ENCODE measurements around the gene TAC4.
A peak's percentile ranks its signal among the peaks of the same experiment; 100 is the strongest.

TAC4 gene, protein sequence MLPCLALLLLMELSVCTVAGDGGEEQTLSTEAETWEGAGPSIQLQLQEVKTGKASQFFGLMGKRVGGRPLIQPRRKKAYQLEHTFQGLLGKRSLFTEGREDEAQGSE

DNA sequence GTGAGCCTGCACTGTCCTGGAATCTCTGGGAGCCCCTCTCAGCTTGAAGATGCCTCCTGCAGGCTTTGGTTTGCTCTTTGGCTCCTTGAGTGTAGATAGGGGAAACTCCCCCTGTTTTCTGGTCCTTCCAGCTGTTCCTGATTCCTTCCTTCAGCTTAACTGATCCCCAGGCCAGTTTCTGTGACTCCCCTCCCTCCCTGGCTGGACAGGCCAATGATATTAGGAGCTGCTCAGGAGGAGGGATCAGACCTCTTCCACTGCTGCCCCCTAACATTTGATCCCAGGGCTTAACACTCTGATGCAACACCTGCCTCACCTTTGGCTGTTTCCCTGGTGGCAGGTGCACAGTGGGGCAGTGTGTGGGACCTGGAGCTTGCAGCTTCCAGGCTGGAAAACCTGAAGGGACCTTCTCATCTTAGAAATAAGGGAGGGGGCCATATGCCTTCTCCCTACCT lies at the start of gene TAC4:
Gene TAC4, minus strand, starts transcription at position 51 of the 455 bp plus-strand sequence. CDS start 52 bp downstream, outside the sequence.
- DNase-seq = no peak

DNA sequence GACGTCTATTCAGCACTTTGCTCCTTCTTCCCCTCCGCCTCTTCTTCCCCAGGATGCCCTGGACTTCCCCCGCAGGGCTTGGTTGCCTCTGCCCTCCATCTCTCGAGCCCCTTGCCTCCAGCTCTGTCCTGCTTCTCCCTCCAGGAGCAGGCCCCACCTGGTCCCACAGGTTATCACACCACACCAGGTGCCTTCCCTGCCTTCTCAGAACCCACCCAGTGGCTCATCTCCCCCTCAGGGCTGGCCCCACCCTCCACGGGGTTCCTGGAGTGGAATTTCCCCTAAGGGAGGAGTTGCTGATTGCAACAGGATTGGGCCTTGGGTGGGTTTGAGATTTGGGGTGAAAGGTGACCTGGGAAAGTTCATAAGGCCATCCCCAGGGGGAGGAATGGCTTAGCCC lies 49.0 kb upstream of the TAC4 start:
- no peak for DNase-seq

DNA sequence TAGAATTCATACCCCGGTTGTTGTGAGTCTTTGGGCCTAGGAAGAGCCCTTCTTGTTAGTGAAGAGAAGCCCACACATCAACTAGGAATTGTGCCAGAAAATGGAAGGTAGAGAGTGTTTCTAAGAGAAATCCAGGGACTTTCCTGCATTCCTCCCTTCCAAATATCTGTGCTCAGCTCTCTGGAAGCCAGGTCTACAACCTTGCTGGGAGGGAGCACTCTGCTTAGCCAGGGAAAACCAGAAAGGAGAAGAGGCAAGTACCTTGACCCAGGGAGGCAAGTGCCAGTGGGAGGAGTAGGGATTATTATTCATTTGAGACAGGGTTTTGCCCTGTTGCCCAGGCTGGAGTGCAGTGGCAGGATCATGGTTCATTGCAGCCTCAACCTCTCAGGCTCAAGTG lies 48.4 kb upstream of the TAC4 start:
- DNase-seq = no peak

DNA sequence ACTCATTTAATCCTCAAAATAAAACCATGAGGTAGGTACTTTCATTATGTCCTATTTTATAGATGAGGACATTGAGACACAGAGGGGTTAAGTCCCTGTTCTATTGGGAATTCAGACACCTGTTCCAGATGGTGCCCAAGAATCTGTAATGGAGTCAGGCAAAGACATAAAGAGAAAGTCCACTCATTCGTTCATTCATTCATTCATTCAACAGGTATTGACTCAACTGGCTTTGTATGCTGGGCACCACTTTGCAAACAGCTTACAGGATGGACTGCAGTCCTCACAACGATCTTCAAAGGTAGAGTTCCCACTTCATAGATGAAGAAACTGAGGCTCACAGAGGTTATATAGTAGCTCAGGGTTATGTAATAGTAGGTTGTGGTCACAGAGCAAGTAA lies 47.9 kb upstream of the TAC4 start:
- no peak for DNase-seq

DNA sequence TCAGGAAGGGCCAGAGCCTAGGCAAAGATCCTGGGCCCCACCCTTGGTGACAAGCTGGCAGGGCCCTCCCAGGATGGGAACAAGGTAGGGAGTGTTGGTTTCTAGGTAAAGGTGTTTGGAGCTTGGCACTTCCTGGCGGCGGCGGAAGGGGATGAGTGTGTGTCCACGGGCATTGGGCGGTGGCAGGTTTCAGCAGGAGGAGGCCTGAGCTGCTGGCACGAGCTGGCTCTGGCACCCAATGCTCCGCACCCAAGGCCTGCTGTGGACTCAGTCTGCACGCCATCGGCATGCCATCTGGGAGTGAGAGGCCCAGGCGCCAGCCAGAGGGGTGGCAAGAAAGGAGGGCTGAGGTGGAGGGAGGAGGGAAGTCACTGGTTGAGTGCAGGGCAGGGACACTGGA lies 46.9 kb upstream of the TAC4 start:
- DNase-seq = no peak

DNA sequence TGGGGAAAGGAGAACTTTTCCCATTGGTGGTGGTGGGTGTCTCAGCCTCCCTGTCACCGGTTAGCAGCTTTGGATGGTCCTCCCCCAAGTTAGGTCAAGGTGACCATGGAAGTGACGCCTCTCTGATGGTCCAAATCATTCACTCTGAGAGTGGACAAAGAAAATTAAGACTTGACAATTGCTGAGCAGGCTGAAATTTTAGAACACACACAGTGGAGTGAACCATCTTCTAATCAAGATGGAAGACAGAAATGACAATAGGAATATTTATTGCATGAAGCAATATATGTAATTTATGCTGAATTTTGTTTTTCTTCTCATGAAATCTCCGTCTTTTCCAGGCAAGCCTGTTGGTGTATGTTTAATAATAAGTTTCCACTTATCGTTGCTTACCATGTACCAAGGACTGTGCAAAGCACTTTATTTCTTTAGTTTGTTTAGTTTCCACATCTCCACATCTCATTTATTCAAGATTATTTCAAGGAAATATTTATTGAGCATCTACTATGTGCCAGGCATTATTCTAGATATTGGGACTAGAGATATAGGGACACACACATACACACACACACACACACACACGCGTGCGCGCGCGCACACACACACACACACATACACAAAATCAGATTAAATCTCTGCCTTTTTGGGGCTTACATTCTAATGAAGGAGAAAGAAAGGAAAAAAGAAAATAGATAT lies 44.0 kb upstream of the TAC4 start:
- DNase-seq = no peak

DNA sequence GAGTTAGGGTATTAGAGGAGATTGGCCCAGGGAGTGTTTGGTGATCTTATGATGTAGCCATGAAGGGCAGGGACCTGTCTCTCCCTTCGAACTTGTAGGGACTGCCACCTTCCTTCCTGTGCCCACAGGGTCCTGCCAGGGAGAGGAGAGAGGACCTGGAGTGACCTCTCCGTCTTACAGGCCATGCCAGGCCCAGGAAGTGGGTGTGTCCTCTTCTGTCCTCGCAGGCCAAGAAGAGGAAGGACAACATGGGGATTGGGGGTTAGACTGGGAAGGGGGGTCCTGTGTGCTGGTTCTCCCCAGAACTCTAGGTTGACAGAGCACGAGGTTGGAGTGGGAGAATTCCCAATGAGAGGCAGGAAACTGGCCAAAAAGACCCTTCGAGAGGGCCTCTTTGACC lies 43.4 kb upstream of the TAC4 start:
- no peak for DNase-seq

DNA sequence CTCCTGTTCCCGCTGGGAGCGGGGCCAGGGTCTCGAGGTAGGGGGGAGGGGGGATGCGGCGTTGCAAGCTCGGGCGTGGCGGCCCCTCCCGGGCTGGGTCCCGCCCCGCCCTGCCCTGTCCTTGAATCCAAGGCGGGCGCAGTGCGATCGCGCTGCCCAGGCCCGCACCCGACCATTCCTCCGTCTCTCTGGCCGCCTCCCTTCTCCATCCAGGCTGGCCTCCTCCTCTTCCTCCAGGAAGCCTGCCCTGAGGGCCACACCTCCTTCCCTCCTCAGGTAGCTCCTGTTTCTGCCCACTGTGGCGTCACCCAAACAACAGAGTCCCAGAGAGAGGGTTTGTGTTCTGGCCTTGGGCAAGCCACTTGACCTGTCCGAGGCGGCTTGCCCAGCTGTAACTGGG lies 43.0 kb upstream of the TAC4 start:
- DNase-seq = no peak

DNA sequence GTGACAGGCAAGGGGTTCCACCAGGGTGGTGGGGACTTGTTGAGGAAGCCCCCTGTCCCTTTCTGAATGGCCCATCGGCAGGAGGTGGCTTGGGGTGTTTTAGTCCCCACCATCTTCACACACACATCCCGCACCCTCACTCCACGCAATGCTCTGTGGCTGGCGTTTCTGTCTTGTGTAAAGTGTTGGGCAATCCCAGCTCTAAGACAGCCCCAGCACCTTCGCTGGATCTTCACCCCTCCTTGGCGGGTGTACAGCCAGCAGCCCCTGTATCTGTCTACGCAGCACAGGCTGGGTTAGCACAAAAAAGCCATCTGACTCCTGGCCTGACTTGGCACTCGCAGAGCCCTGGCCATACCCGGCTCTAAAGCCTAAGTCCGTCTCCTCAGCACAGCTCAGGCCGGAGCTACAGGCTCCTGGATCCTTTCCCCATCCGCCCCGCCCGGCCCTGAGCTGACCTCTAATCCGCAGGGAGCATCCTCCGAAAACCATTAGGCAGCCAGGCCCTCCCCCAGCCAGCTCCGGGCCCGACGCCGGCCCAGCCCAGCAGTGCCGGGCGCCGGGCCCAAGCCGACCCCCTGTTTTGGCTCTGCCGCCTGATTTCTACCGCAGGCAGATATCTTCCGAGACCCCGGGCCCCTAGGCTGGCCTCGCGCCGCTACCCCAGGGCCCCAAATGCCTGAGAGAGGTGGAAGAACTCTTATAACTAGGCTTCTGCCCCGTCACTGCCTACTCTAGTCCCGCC lies 42.4 kb upstream of the TAC4 start:
- no peak for DNase-seq

DNA sequence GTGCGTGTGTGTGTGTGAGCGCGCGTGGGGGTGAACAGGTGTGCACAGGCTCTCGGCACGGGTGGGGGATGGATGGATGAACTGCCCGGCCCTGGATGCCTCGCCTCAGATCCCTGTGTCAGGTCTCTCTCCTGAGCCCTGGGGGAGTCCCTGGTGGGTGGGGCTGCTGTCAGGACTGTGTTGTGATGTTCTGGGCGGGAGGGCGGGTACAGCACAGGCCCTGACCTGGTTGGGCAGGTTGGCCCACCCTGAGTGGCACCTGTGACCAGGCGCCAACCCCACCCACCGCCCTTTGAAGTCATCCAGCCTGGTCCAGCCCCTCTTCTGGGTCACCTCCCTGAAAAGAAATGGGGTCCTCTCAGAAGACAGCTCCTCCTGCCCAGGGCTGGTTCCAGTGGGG lies 41.6 kb upstream of the TAC4 start:
- no peak for DNase-seq

DNA sequence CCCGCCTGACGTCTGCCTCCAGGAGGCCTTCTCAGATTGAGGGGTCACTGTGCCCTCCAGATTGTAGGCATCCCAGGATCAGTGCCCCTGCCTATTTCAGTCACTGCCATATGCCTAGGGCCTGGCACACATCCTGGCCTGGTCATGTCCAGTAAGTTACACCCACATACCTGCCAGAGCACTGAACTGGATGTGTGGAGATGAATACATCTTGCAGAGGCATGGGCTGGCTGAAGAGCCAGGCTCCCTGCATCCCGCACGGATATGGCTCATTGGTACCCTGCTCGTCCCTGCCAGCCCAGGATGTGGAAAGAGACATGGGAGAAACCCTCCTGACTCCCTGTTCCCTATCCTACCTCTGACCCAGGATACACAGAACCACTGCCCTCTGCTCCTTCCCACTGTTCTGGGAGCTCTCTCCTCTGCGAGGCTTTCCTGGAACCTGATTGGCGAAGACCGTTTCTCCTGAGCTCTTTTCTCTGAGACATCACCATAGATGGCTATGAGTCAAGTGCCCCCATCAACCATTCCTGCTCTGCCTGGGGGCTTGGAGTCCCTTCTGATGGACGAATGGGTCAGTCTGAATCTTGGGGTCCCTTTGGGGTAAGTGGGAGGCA lies 40.0 kb upstream of the TAC4 start:
- no peak for DNase-seq

DNA sequence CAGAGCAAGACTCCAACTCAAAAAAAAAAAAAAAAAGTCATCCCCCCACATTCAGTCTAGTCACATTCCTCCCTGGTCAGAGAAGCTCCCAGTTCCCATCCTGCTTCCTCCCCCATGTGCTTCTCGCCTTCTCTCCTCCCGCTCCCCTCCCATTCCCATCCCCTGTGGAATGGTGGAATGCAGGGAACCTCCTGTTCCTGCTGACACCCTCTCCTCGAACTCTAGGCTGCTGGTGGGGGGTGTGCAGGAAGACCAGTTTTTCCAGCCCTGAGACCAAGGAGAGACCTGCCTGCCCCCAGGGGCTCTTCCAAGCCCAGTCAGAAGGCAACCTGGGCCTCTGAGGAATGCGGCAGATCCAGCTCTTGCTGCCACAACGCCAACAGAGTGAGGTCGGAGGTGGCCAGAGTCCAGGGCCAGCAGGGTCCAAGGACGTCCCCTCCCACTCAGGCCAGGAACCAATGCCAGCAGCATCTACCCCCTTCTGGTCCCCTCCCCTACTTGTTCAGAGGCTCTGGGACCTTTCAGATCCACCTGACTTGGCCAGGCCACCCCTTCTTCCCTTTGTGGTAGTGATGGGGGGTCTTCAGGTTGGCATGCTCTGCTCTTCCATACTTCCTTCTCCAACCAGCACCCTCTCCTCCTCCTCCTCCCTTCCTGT lies 39.3 kb upstream of the TAC4 start:
- DNase-seq = no peak

DNA sequence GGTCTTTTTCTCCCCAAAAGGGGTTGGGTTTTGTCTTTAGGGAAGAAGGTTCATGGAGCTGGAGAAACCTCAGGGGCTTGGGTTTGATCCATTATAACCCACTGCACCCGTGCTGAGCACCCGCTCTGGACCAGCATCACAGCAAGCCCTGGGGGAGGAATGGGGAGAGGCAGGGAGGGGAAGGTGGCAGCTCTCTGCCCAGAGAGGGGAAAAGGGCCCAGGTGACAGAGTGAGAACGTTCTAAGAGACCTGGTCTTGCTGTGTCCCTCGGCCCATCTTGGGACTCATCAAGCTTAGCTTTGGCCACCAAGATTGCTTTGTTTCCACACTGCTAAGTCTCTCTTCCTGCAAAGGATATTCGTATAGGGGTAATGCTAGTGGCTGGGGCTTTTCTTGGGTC lies 38.2 kb upstream of the TAC4 start:
- no peak for DNase-seq

DNA sequence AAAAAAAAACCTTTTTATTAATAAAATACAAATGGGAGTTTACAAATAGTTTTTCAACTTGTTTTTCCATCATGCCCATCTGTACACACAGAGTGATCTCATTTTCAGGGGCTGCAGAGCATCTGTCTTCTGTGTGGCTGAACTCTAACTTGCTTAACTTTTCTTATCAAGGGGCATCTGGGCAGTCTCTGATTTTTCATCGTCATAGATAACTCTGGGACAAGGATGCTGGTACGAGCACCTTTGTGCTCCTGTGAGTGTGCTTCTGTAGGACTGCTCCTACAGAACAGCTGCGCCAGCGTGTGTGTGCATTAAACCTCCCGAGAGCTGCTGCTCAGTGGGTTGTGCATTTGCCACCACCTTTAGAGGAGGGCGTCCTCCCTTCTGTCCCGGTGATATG lies 34.6 kb upstream of the TAC4 start:
- no peak for DNase-seq

DNA sequence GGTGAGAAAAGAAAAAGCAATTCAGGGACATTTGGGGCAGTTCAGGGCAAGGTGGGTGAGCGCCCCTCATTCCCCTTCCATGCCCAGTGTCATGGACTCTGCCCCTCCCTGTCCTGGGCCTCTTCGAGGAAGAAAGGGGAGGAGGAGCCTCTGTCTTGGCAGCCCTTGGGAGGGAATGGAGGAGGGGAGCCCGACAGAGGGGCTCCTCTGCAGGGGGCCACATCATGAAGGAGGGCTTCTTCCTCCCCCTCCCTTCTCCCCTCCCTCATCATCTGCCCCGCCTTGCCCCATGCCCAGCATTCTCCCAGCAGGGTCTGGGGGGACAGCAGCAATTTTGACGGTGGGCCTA lies 33.2 kb upstream of the TAC4 start:
- no peak for DNase-seq

DNA sequence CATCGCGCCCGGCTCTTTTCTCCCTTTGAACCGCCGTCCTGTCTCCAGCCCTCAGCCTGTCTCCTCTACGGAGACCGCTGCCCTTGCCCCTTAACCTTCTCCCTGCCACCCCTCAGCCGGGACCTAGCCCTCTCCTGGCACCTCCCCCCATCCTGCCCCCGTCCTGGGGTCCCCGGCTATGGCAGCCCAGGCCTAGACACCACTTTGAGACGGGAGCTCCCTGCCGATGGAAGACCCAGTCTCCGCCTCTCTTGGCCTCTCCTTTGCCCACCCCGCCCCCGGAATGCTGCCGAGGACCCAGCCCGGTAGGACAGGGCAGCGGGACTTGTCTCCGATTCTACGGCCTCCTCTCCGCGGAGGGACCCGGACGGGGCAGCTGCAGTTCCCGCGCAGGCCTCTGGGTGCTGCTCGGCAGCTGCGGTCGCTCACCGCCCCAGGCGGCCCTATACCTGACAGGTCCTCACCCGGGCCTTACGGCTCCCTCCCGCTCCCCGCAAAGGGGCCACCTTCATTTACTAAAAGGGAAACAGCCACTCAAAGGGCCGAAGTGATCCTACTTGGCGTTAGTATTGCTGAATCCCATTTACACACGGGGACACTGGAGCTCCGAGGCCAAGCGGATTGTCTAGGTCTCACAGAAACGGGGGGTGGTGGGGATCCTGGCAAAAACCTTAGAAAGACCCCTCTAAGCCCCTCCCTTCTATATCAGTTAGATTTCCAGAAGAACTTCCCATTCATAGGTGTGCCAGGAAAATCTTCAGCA lies 32.6 kb upstream of the TAC4 start:
- peak in 1 of 2 donors; percentile 24 for DNase-seq

DNA sequence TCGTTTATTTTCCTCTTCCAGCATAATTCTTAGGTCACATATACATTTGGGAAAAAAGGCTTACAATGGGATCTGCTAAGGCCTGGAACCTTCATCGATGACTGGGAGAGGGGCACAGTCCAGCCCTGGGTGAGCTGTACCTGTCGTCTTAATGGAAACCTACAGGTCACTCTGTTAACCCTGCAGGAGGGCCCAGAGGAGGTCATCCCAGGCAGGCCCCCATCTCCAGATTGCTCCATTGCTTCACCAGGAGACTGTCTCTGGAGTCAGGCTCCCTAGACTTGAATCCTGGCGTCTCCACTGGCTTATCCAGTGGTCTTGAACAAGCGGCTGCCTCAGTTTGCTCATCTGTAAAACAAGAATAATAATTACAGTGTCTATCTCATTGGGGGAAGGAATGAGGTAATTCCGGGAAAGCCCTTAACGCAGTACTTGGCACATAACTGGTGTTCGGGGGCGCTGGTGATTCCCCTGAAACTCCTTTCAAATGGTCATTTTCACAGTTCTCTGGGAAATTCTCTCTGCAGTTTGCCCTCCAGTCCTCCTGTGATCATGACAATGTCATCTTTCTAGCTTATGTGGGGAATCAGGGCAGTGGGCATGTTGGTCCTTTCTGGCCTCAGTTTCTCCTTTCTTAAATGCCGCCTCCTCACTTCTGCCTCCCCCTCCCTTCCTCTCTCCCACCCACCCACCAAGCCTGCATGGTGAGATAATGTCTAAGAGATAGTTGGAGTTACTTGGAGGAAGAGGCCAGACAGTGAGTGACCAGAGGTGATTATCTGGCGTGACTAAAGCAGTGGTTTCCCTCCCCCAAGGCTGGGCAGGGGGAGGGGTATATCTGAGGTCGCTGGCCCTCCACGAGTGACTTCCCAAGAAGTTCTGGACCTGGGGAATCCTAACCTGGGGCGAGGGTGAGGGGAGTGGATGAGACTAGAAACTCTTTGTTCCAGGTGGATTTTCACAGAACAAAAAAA lies 31.3 kb upstream of the TAC4 start:
- no peak for DNase-seq

DNA sequence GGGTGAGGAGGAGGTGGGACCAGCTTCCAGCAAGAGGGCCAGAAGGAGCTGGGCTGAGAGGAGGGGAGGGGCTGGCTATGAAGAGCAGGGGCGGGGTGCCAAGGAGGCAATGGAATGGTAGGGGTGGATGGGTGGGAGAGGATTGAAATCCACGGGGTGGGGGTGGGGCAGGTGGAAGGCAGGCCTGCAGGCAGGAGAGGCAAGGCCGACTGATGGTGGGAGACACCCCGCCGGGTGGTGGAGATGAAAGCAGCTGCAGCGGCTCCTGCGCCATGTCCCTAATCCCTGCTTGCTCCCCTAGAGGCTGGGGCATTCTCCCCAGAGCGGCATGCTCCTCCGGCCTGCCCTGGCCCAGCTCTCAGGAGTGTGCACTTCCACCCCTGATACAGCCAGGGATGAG lies 27.8 kb upstream of the TAC4 start:
- no peak for DNase-seq

DNA sequence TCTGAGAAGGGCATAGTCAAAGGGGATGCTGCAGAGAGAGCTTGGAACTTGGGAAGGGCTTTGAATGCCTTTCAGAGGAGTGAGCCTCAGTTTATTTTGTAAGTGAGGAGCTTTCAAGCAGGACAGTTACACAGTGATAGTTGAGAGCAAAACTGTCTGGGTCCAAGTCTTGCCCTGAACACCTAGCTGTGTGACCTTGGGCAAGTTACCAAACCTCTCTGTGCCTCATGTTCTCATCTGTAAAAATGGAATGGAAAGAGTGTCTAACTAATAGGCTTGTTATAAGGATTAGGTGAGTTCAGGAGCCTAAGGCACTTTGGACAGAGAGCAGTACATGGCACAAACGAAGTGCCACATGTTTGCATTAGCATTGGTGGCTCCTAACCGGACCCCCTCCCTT lies 27.0 kb upstream of the TAC4 start:
- no peak for DNase-seq

DNA sequence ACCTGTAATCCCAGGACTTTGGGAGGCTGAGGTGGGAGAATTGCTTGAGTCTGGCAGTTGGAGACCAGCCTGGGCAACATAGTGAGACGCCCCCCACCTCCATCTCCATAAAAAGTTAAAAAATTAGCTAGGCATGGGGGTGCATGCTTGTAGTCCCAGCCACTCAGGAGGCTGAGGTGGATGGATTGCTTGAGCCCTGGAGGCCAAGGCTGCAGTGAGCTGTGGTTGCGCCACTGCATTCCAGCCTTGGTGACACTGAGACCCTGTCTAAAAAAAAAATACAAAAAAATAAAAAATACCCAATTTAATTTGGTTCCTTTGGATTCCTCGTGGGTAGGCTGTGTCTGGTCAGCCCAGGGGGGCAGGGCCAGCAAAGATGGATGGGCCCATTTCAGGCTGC lies 26.1 kb upstream of the TAC4 start:
- no peak for DNase-seq

DNA sequence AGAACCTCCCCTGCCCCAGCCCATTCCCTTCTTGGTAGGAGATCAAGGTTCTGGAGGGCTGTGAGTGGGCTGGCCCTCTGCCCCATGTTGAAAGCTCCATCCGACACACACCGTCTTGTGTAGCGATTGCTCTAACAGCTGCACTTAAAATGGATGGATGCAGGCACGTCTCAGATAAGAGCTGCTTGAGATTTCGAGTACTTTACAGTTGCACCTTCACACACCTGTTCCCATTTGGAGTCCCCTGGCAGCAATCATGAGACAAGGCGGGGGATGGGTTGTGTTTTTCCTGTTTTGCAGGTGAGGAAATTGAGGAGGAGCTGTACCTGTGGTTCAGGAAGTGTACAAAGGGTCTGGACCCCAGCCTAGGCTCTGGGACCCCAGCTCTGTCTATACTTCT lies 25.6 kb upstream of the TAC4 start:
- no peak for DNase-seq
